Common myeloid progenitor, CD34-positive (primary cell): ENCODE data around the gene KLHL29.

Experiments used
- CTCF ChIA-PET: fragments of 350-600 bp; sonication (Branson Sonifier 250); formaldehyde crosslinking; loops from one replicate; lab custom pipeline; 2021; ENCODE audit warnings: antibody characterized with exemption; lab: Charles Lee
- POLR2A ChIA-PET: fragments of 350-600 bp; sonication (Branson Sonifier 250); formaldehyde crosslinking; loops from one replicate; lab custom pipeline; 2021; ENCODE audit warnings: antibody characterized with exemption; lab: Charles Lee
- DNase-seq, 3 donors: peaks; one replicate each; pipeline versions ENCODE4 v3.0.0 to v3.0.0-alpha.2; 2013
- H3K27ac ChIP-seq, 2 experiments: 1 replicate in 1 of 2; 2 replicates in 1 of 2; pipeline ENCODE4 v1.7.0; 2013; ENCODE audit warnings: inconsistent platforms in 2 of 2, low read length in 2 of 2, mild to moderate bottlenecking in 2 of 2, low read depth in 1 of 2, moderate library complexity in 1 of 2; ENCODE audit not compliant: severe bottlenecking in 2 of 2, insufficient read depth in 1 of 2, poor library complexity in 1 of 2
- H3K27me3 ChIP-seq, 5 experiments: replicated peaks in 2 of 5; 1 replicate in 3 of 5; 2 replicates in 2 of 5; pipeline versions ENCODE4 v1.6.1 to v1.7.0; 2013; ENCODE audit warnings: low read length in 4 of 5, mild to moderate bottlenecking in 2 of 5, moderate library complexity in 2 of 5, inconsistent platforms in 1 of 5; ENCODE audit not compliant: insufficient read depth in 5 of 5, control insufficient read depth in 4 of 5
- H3K36me3 ChIP-seq, 4 experiments: 1 replicate in 2 of 4; 2 replicates in 2 of 4; pipeline versions ENCODE4 v1.6.1 to v1.7.0; 2013; ENCODE audit warnings: low read length in 3 of 4, control low read depth in 1 of 4, mild to moderate bottlenecking in 1 of 4; ENCODE audit not compliant: control insufficient read depth in 4 of 4, insufficient read depth in 4 of 4
- H3K4me1 ChIP-seq, 4 experiments: 1 replicate in 3 of 4; 2 replicates in 1 of 4; pipeline versions ENCODE4 v1.6.1 to v1.7.1; 2013; ENCODE audit warnings: low read length in 3 of 4, mild to moderate bottlenecking in 3 of 4, control low read depth in 1 of 4, inconsistent platforms in 1 of 4, moderate library complexity in 1 of 4; ENCODE audit not compliant: control insufficient read depth in 4 of 4, insufficient read depth in 4 of 4; ENCODE audit errors: control extremely low read depth in 1 of 4
- H3K4me3 ChIP-seq, 7 experiments: 1 replicate in 4 of 7; 2 replicates in 3 of 7; pipeline versions ENCODE4 v1.5.1 to v1.7.0; 2013; ENCODE audit warnings: mild to moderate bottlenecking in 7 of 7, low read length in 6 of 7, moderate library complexity in 6 of 7, inconsistent platforms in 2 of 7, low read depth in 2 of 7, control low read depth in 1 of 7; ENCODE audit not compliant: insufficient read depth in 4 of 7, control insufficient read depth in 1 of 7; ENCODE audit errors: extremely low read depth in 1 of 7
- H3K9me3 ChIP-seq, 5 experiments: 1 replicate in 4 of 5; 2 replicates in 1 of 5; pipeline versions ENCODE4 v1.6.1 to v1.7.1; 2013; ENCODE audit warnings: low read length in 4 of 5, mild to moderate bottlenecking in 2 of 5, inconsistent platforms in 1 of 5, low read depth in 1 of 5, moderate library complexity in 1 of 5; ENCODE audit not compliant: control insufficient read depth in 4 of 5, insufficient read depth in 2 of 5; ENCODE audit errors: control extremely low read depth in 1 of 5
- WGBS: methylation state at CpG from one replicate; pipeline ENCODE4 v1.1.5; 2013; ENCODE audit not compliant: insufficient coverage; 5-methylcytosine and 5-hydroxymethylcytosine counted together

Gene KLHL29

GRCh38 chr2:23706613-23707078 is 321.7 kb downstream of the KLHL29 start:
- peaks cover 0 to 13% (median 7%) of the 10 kb centered on the region in 4 experiments for H3K36me3 ChIP-seq
- DNase-seq = no peak
- H3K27ac ChIP-seq = no peak overlapping the region
- WGBS = 99% methylated on average over 16 of the region's 18 CpGs
- ChIA-PET CTCF (no interaction called here), POLR2A (no interaction called here)
- H3K4me1 ChIP-seq = peaks cover 0 to 4% (median 0%) of the 10 kb centered on the region in 4 experiments
- no peak overlapping the region for H3K4me3 ChIP-seq
- H3K27me3 ChIP-seq = no peaks in the 10 kb centered on the region
- H3K9me3 ChIP-seq = no peaks in the 10 kb centered on the region

DNA sequence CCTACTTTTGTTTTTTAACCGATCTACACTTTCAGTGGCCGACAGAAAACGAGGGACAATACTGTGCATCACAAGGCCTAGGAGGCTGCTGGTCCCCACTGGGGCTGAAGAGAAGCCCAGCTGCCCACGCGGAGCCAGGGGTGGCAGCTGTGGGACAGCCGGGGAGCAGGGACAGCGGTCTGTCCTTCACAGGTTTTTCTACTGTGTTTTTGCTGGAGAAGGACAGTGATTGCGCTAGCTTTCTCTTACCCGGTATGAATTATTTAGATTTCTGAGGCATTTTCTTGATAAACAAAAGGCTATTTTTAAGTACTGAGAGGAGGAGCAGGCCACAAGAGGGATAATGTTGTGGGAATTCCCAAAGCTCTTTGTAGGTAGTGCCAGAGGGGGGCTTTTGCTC is 322.1 kb downstream of the KLHL29 start:
- H3K27ac ChIP-seq = no peak overlapping the region
- no peak for DNase-seq
- ChIA-PET CTCF (no interaction called here), POLR2A (no interaction called here)
- peaks cover 2 to 13% (median 7%) of the 10 kb centered on the region in 4 experiments for H3K36me3 ChIP-seq
- no peaks in the 10 kb centered on the region for H3K9me3 ChIP-seq
- H3K27me3 ChIP-seq = no peaks in the 10 kb centered on the region
- 94% methylated on average over 8 of the region's 9 CpGs for WGBS
- H3K4me1 ChIP-seq = peaks cover 0 to 4% (median 0%) of the 10 kb centered on the region in 4 experiments
- no peak overlapping the region for H3K4me3 ChIP-seq

DNA sequence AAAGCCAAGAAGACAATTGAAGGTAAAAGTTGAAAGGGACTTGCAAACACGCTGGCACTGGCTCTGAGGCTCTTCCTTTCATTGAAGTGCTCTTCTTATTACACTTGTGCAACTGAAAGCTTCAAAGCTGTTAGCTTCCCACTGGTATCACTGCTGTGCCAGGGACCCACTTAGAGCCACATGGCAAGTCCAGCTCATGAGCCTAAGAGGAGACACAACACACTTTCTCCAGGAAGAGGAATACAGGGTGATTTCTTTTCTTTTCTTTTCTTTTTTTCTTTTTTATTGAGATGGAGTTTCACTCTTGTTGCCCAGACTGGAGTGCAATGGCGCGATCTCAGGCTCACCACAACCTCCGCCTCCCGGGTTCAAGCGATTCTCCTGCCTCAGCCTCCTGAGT is 323.8 kb downstream of the KLHL29 start:
- no peak for DNase-seq
- POLR2A ChIA-PET = interaction anchor here (0.7 kb wide), 1 partner anchor 48 kb away, joined by 3 read pairs; no protein-coding TSS in a partner anchor
- Histone ChIP-seq H3K36me3 (peaks cover 2 to 13% (median 9%) of the 10 kb centered on the region in 4 experiments), H3K4me3 (no peak overlapping the region), H3K27me3 (no peaks in the 10 kb centered on the region), H3K9me3 (peaks cover 0 to 2% (median 0%) of the 10 kb centered on the region in 5 experiments), H3K27ac (no peak overlapping the region), H3K4me1 (peaks cover 0 to 4% (median 0%) of the 10 kb centered on the region in 4 experiments)
- WGBS = 100% methylated on average over 5 of the region's 6 CpGs
- CTCF ChIA-PET = interaction anchor here (1.1 kb wide), 1 partner anchor 13 kb away, joined by 3 read pairs; no protein-coding TSS in a partner anchor

- Histone ChIP-seq H3K9me3 (peaks cover 0 to 2% (median 0%) of the 10 kb centered on the region in 5 experiments), H3K27me3 (no peaks in the 10 kb centered on the region), H3K27ac (no peak overlapping the region), H3K4me1 (no peaks in the 10 kb centered on the region), H3K4me3 (no peak overlapping the region), H3K36me3 (peaks cover 2 to 13% (median 7%) of the 10 kb centered on the region in 4 experiments)
- POLR2A ChIA-PET = no interaction called here
- CTCF ChIA-PET = interaction anchor here (1.1 kb wide), 1 partner anchor 13 kb away, joined by 3 read pairs; no protein-coding TSS in a partner anchor
- DNase-seq = no peak
- WGBS = 100% methylated on average over 5 of the region's 8 CpGs
Observed at GRCh38 chr2:23709311-23709710, 324.3 kb downstream of the KLHL29 start.

- peaks cover 0 to 12% (median 7%) of the 10 kb centered on the region in 4 experiments for H3K36me3 ChIP-seq
Observed at GRCh38 chr2:23711979-23712755, 327.2 kb downstream of the KLHL29 start.

DNA sequence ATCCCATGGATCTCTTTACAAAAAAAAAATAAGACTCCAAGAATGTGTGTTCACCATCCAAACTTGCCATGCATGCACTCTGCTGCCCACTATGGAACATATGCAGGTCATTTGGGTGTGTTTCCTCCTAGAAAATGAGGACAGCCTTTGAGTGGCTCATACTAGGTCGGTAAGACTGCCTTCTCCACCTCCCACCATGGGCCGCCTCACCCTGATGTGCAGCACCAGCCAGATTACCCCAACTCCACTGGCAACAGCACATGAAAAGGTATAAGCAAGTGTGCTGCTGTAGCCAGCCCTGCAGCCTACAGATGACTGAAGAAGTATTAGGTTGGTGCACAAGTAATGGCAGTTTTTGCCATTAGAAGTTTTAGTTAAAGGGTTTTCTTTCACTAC is 327.8 kb downstream of the KLHL29 start:
- no peak overlapping the region for H3K4me3 ChIP-seq
- peaks cover 0 to 12% (median 7%) of the 10 kb centered on the region in 4 experiments for H3K36me3 ChIP-seq
- ChIA-PET CTCF (no interaction called here), POLR2A (no interaction called here)
- no peak overlapping the region for H3K27ac ChIP-seq
- WGBS = 80% methylated on average over 1 of the region's 2 CpGs
- peaks cover 0 to 2% (median 0%) of the 10 kb centered on the region in 5 experiments for H3K9me3 ChIP-seq
- H3K27me3 ChIP-seq = no peaks in the 10 kb centered on the region
- H3K4me1 ChIP-seq = no peaks in the 10 kb centered on the region
- no peak for DNase-seq

More at GRCh38 chr2:23711979-23712755, 327.2 kb downstream of the KLHL29 start:
- POLR2A ChIA-PET = no interaction called here
- no peaks in the 10 kb centered on the region for H3K4me1 ChIP-seq
- no peak for DNase-seq
- H3K27me3 ChIP-seq = no peaks in the 10 kb centered on the region
- peaks cover 0 to 2% (median 0%) of the 10 kb centered on the region in 5 experiments for H3K9me3 ChIP-seq
- 93% methylated on average over 5 of the region's 7 CpGs for WGBS
- CTCF ChIA-PET = no interaction called here
- H3K4me3 ChIP-seq = no peak overlapping the region
- H3K27ac ChIP-seq = no peak overlapping the region

- Histone ChIP-seq H3K27ac (no peak overlapping the region), H3K4me1 (no peaks in the 10 kb centered on the region), H3K36me3 (peaks cover 0 to 12% (median 7%) of the 10 kb centered on the region in 4 experiments), H3K4me3 (no peak overlapping the region), H3K27me3 (no peaks in the 10 kb centered on the region), H3K9me3 (peaks cover 0 to 2% (median 0%) of the 10 kb centered on the region in 5 experiments)
- CTCF ChIA-PET = no interaction called here
- DNase-seq = no peak
- POLR2A ChIA-PET = no interaction called here
- WGBS = 100% methylated on average over 5 of the region's 5 CpGs
Observed at GRCh38 chr2:23713351-23713750, 328.4 kb downstream of the KLHL29 start.
